ENCODE data around the gene NCDN.

GRCh38 chr1:35572296-35572695 is 14.7 kb downstream of the NCDN start:
- TF ChIP-seq POLR2A (IDR thresholded peaks at IDR 0.05) (no peak), CTCF (IDR thresholded peaks at IDR 0.05) (no peak)
